Common myeloid progenitor, CD34-positive (primary cell): ENCODE data around the gene FYB1.

ENCODE experiments used
- CTCF ChIA-PET: fragments of 350-600 bp; sonication (Branson Sonifier 250); formaldehyde crosslinking; loops from one replicate; lab custom pipeline; 2021; ENCODE audit warnings: antibody characterized with exemption; lab: Charles Lee
- POLR2A ChIA-PET: fragments of 350-600 bp; sonication (Branson Sonifier 250); formaldehyde crosslinking; loops from one replicate; lab custom pipeline; 2021; ENCODE audit warnings: antibody characterized with exemption; lab: Charles Lee
- DNase-seq, 3 donors: peaks; one replicate each; pipeline versions ENCODE4 v3.0.0 to v3.0.0-alpha.2; 2013
- H3K27ac ChIP-seq, 2 experiments: 1 replicate in 1 of 2; 2 replicates in 1 of 2; pipeline ENCODE4 v1.7.0; 2013; ENCODE audit warnings: inconsistent platforms in 2 of 2, low read length in 2 of 2, mild to moderate bottlenecking in 2 of 2, low read depth in 1 of 2, moderate library complexity in 1 of 2; ENCODE audit not compliant: severe bottlenecking in 2 of 2, insufficient read depth in 1 of 2, poor library complexity in 1 of 2
- H3K27me3 ChIP-seq, 5 experiments: replicated peaks in 2 of 5; 1 replicate in 3 of 5; 2 replicates in 2 of 5; pipeline versions ENCODE4 v1.6.1 to v1.7.0; 2013; ENCODE audit warnings: low read length in 4 of 5, mild to moderate bottlenecking in 2 of 5, moderate library complexity in 2 of 5, inconsistent platforms in 1 of 5; ENCODE audit not compliant: insufficient read depth in 5 of 5, control insufficient read depth in 4 of 5
- H3K36me3 ChIP-seq, 4 experiments: 1 replicate in 2 of 4; 2 replicates in 2 of 4; pipeline versions ENCODE4 v1.6.1 to v1.7.0; 2013; ENCODE audit warnings: low read length in 3 of 4, control low read depth in 1 of 4, mild to moderate bottlenecking in 1 of 4; ENCODE audit not compliant: control insufficient read depth in 4 of 4, insufficient read depth in 4 of 4
- H3K4me1 ChIP-seq, 4 experiments: 1 replicate in 3 of 4; 2 replicates in 1 of 4; pipeline versions ENCODE4 v1.6.1 to v1.7.1; 2013; ENCODE audit warnings: low read length in 3 of 4, mild to moderate bottlenecking in 3 of 4, control low read depth in 1 of 4, inconsistent platforms in 1 of 4, moderate library complexity in 1 of 4; ENCODE audit not compliant: control insufficient read depth in 4 of 4, insufficient read depth in 4 of 4; ENCODE audit errors: control extremely low read depth in 1 of 4
- H3K4me3 ChIP-seq, 7 experiments: 1 replicate in 4 of 7; 2 replicates in 3 of 7; pipeline versions ENCODE4 v1.5.1 to v1.7.0; 2013; ENCODE audit warnings: mild to moderate bottlenecking in 7 of 7, low read length in 6 of 7, moderate library complexity in 6 of 7, inconsistent platforms in 2 of 7, low read depth in 2 of 7, control low read depth in 1 of 7; ENCODE audit not compliant: insufficient read depth in 4 of 7, control insufficient read depth in 1 of 7; ENCODE audit errors: extremely low read depth in 1 of 7
- H3K9me3 ChIP-seq, 5 experiments: 1 replicate in 4 of 5; 2 replicates in 1 of 5; pipeline versions ENCODE4 v1.6.1 to v1.7.1; 2013; ENCODE audit warnings: low read length in 4 of 5, mild to moderate bottlenecking in 2 of 5, inconsistent platforms in 1 of 5, low read depth in 1 of 5, moderate library complexity in 1 of 5; ENCODE audit not compliant: control insufficient read depth in 4 of 5, insufficient read depth in 2 of 5; ENCODE audit errors: control extremely low read depth in 1 of 5
- WGBS: methylation state at CpG from one replicate; pipeline ENCODE4 v1.1.5; 2013; ENCODE audit not compliant: insufficient coverage; 5-methylcytosine and 5-hydroxymethylcytosine counted together

Gene FYB1

GRCh38 chr5:39231705-39232525, 12.6 kb upstream of the FYB1 start:
- Histone ChIP-seq H3K4me1 (peaks cover 0 to 2% (median 0%) of the 10 kb centered on the region in 4 experiments), H3K4me3 (no peak overlapping the region), H3K36me3 (no peaks in the 10 kb centered on the region), H3K9me3 (no peaks in the 10 kb centered on the region), H3K27ac (no peak overlapping the region), H3K27me3 (no peaks in the 10 kb centered on the region)
- POLR2A ChIA-PET = no interaction called here
- WGBS = 100% methylated on average over 1 of the region's 4 CpGs
- CTCF ChIA-PET = interaction anchor here (0.6 to 1.2 kb wide), 6 partner anchors 9 to 49 kb away, joined by 3 to 5 read pairs (median 3); partner anchors contain the start of gene FYB1
- peak in 2 of 3 donors; percentile 24 to 38 for DNase-seq

DNA sequence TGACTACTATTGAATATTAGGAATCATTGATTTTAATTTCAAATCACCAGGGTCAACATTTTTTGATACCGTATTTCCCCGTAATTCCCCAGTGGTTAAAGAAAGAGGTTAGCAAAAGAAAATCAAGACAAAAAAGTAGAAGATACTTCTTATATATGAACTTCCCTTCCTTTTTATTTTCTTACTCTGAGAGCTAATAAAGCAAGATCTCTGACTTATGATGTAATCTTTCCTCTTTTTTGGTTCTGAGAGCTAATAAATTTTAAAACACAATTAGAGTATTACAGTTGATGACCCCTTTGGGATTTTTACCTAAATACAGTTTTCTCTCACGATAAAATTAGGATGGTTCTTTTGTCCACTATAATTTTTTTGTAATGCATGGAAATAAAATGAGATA, 9.2 kb upstream of the FYB1 start:
- WGBS = no CpG with 5 or more reads among the region's 3 CpGs
- no peak for DNase-seq
- Histone ChIP-seq H3K27ac (no peak overlapping the region), H3K4me3 (no peak overlapping the region), H3K4me1 (peaks cover 0 to 21% (median 2%) of the 10 kb centered on the region in 4 experiments), H3K9me3 (no peaks in the 10 kb centered on the region), H3K36me3 (no peaks in the 10 kb centered on the region), H3K27me3 (no peaks in the 10 kb centered on the region)
- ChIA-PET POLR2A (no interaction called here), CTCF (interaction anchor here (1.4 to 1.8 kb wide), 3 partner anchors 9 to 18 kb away, joined by 3 to 7 read pairs (median 3); partner anchors contain the start of gene FYB1)

- Histone ChIP-seq H3K4me3 (no peak overlapping the region), H3K9me3 (no peaks in the 10 kb centered on the region), H3K36me3 (no peaks in the 10 kb centered on the region), H3K4me1 (peaks cover 0 to 30% (median 5%) of the 10 kb centered on the region in 4 experiments), H3K27ac (no peak overlapping the region), H3K27me3 (no peaks in the 10 kb centered on the region)
- POLR2A ChIA-PET = no interaction called here
- WGBS = no CpG with 5 or more reads among the region's 1 CpG
- DNase-seq = no peak
- CTCF ChIA-PET = interaction anchor here (1.3 to 2.8 kb wide), 2 partner anchors 9 to 57 kb away, joined by 3 to 16 read pairs; no protein-coding TSS in a partner anchor
Measured at GRCh38 chr5:39226558-39226957, 7.2 kb upstream of the FYB1 start.

- POLR2A ChIA-PET = no interaction called here
- 90% methylated on average over 3 of the region's 3 CpGs for WGBS
- Histone ChIP-seq H3K27ac (no peak overlapping the region), H3K36me3 (no peaks in the 10 kb centered on the region), H3K4me3 (no peak overlapping the region), H3K4me1 (peaks cover 0 to 30% (median 5%) of the 10 kb centered on the region in 4 experiments), H3K9me3 (no peaks in the 10 kb centered on the region), H3K27me3 (no peaks in the 10 kb centered on the region)
- CTCF ChIA-PET = interaction anchor here (1.3 to 2.8 kb wide), 2 partner anchors 9 to 57 kb away, joined by 3 to 16 read pairs; no protein-coding TSS in a partner anchor
- DNase-seq = no peak
Measured at GRCh38 chr5:39226100-39226451, 6.7 kb upstream of the FYB1 start.

DNA sequence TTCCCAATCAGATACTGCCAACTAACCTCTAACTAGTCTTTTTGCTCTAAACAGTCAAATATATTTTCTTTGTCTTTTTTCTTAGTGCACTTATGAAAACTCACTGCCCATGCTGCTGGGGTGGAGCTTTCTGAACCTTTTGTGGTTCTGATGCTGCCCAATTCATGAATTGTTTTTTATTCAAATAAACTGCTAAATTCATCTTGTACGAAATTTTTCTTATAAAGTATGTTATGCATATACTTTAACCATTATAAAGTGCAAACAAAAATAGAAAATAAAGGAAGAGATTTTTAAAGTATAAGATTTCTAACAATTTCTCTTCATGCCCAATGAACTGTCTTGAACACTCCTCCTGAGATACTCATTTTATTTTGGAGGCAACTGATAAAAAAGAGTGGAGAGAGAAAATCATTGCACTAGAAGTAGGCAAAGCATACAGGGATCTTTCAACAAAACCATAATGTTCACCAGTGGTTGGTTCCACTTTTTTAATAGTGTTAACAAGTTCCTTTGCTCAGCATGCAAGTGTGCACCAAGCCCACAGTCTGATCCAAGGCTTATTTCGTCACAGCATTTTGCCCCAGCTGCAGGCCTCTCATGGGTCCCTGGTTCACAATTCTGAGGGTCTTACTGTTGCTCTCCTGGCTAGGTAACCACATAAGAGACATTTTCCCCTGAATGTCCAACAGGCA, 6.2 kb upstream of the FYB1 start:
- H3K4me1 ChIP-seq = peaks cover 0 to 30% (median 5%) of the 10 kb centered on the region in 4 experiments
- POLR2A ChIA-PET = no interaction called here

GRCh38 chr5:39224196-39224761, 4.9 kb upstream of the FYB1 start:
- H3K36me3 ChIP-seq = no peaks in the 10 kb centered on the region
- POLR2A ChIA-PET = no interaction called here
- no peak overlapping the region for H3K27ac ChIP-seq
- H3K4me3 ChIP-seq = no peak overlapping the region
- peak in 2 of 3 donors; percentile 36 to 47 for DNase-seq
- no peaks in the 10 kb centered on the region for H3K27me3 ChIP-seq
- 78% methylated on average over 5 of the region's 5 CpGs for WGBS
- no peaks in the 10 kb centered on the region for H3K9me3 ChIP-seq
- CTCF ChIA-PET = interaction anchor here (1.2 to 1.9 kb wide), 4 partner anchors 8 to 75 kb away, joined by 3 to 10 read pairs (median 4); no protein-coding TSS in a partner anchor
- peaks cover 7 to 41% (median 11%) of the 10 kb centered on the region in 4 experiments for H3K4me1 ChIP-seq

More for the DNA sequence above, 6.2 kb upstream of the FYB1 start:
- 100% methylated on average over 1 of the region's 2 CpGs for WGBS
- H3K27me3 ChIP-seq = no peaks in the 10 kb centered on the region
- no peak overlapping the region for H3K4me3 ChIP-seq
- DNase-seq = no peak
- CTCF ChIA-PET = interaction anchor here (1.3 to 2.8 kb wide), 3 partner anchors 8 to 58 kb away, joined by 3 to 16 read pairs (median 5); no protein-coding TSS in a partner anchor
- H3K27ac ChIP-seq = no peak overlapping the region
- H3K36me3 ChIP-seq = no peaks in the 10 kb centered on the region
- no peaks in the 10 kb centered on the region for H3K9me3 ChIP-seq
